Vagina (tissue), 2 donors: Measurements from ENCODE around the gene CELA3B. TPM values are rescaled to one million over a fixed set of nuclear protein-coding genes. Genes with fewer than 3 reads are reported as not detected.
"Not testable (repeated sequence)": the region's sequence is repeated elsewhere in the genome, so short reads cannot be mapped to it uniquely, and the experiment has no call there.

ENCODE experiments used
- DNase-seq, 2 donors: peaks; one replicate each; pipeline ENCODE4 v3.0.0-alpha.2; 2017; ENCODE audit errors: extremely low spot score in 2 of 2
- H3K27ac ChIP-seq: fragments of 200-600 bp; sonication (generic); one replicate; pipeline ENCODE4 v1.5.1; 2019
- H3K27me3 ChIP-seq: fragments of 200-600 bp; sonication (generic); one replicate; pipeline ENCODE4 v1.5.1; 2019
- H3K36me3 ChIP-seq, 2 donors: fragments of 200-600 bp; sonication (generic); one replicate each; pipeline ENCODE4 v1.5.1; 2017 to 2019
- H3K4me1 ChIP-seq: fragments of 200-600 bp; sonication (generic); one replicate; pipeline ENCODE4 v1.5.1; 2019
- H3K4me3 ChIP-seq, 2 donors: fragments of 200-600 bp; sonication (generic); 1 replicate in 1 of 2; 2 replicates in 1 of 2; pipeline ENCODE4 v1.5.1; 2016 to 2019
- H3K9me3 ChIP-seq: fragments of 200-600 bp; sonication (generic); one replicate; pipeline ENCODE4 v1.5.1; 2019
- CTCF ChIP-seq, 3 experiments: fragments of 450-650 bp in 2 of 3; fragments of 200-600 bp in 1 of 3; sonication (generic) in 1 of 3; IDR thresholded peaks; one replicate each; pipeline ENCODE4 v1.5.1; 2017 to 2019; ENCODE audit warnings: antibody characterized with exemption in 3 of 3, mild to moderate bottlenecking in 2 of 3, moderate library complexity in 2 of 3
- POLR2A ChIP-seq, 2 donors: fragments of 450-650 bp; IDR thresholded peaks; one replicate each; pipeline ENCODE4 v1.6.1; 2017; ENCODE audit warnings: antibody characterized with exemption in 2 of 2, mild to moderate bottlenecking in 2 of 2, moderate library complexity in 2 of 2
- POLR2AphosphoS5 ChIP-seq, 2 donors: sonication (generic); formaldehyde crosslinking; IDR thresholded peaks; one replicate each; pipeline ENCODE4 v1.9.0; 2017; ENCODE audit warnings: antibody characterized with exemption in 2 of 2, mild to moderate bottlenecking in 2 of 2, low read depth in 1 of 2; ENCODE audit not compliant: insufficient read depth in 1 of 2
- intact Hi-C: fragments of 100-400 bp; cut with DNase I; formaldehyde crosslinking; loops from one replicate; pipeline ENCODE4 v1.15.1; 2023
- total RNA-seq: library from RNA; depleted of rRNA; stranded (reverse); fragments of >200 nt; gene quantifications from one replicate; pipeline ENCODE4 v1.2.3, GENCODE V29; 2016

Gene CELA3B
- total RNA-seq, 1 donor from 2014 or later, result not detected

GRCh38 chr1:22001409-22001808 lies 24.6 kb downstream of the CELA3B start, which contains the start of gene CELA3A:
CELA3A (plus strand) TSS chr1:22001657; CDS start chr1:22001675, 18 bp downstream.
- no peaks in the 10 kb centered on the region for H3K9me3 ChIP-seq
- H3K27me3 ChIP-seq, result no peaks in the 10 kb centered on the region
- intact Hi-C loops, result no loop called here
- H3K27ac ChIP-seq, result no peak within 1 kb of the TSS
- TF ChIP-seq POLR2A (IDR thresholded peaks at IDR 0.05) (no peak), CTCF (IDR thresholded peaks at IDR 0.05) (no peak), POLR2AphosphoS5 (IDR thresholded peaks at IDR 0.05; ENCODE audit: insufficient read depth in 1 of 2, low read depth in 1 of 2) (no peak)
- no peaks in the 10 kb centered on the region for H3K36me3 ChIP-seq
- no peak for DNase-seq
- H3K4me3 ChIP-seq, result no peak within 1 kb of the TSS
- no peaks in the 10 kb centered on the region for H3K4me1 ChIP-seq

- H3K27me3 ChIP-seq, H3K36me3 ChIP-seq, H3K4me3 ChIP-seq, H3K4me1 ChIP-seq, H3K9me3 ChIP-seq, intact Hi-C loops, H3K27ac ChIP-seq, DNase-seq: not testable (repeated sequence)
Observed at GRCh38 chr1:22002461-22002860, 25.6 kb downstream of the CELA3B start.

- intact Hi-C loops, H3K27ac ChIP-seq, H3K4me3 ChIP-seq, H3K36me3 ChIP-seq, H3K9me3 ChIP-seq, H3K4me1 ChIP-seq, DNase-seq, H3K27me3 ChIP-seq: not testable (repeated sequence)
Observed at GRCh38 chr1:22002875-22003274, 26.1 kb downstream of the CELA3B start.

GRCh38 chr1:22003959-22004358 lies 27.1 kb downstream of the CELA3B start:
- H3K27ac ChIP-seq, intact Hi-C loops, H3K36me3 ChIP-seq, H3K27me3 ChIP-seq, H3K4me3 ChIP-seq, DNase-seq, H3K9me3 ChIP-seq, H3K4me1 ChIP-seq: not testable (repeated sequence)

- not testable (repeated sequence) for H3K4me1 ChIP-seq, H3K4me3 ChIP-seq, H3K27ac ChIP-seq, H3K27me3 ChIP-seq, H3K9me3 ChIP-seq, H3K36me3 ChIP-seq, DNase-seq
- intact Hi-C loops, result loop anchor here (5.0 kb wide), 1 partner anchor 1923 kb away; no protein-coding TSS in a partner anchor
Observed at GRCh38 chr1:22005261-22006149, 28.7 kb downstream of the CELA3B start.

GRCh38 chr1:22006736-22007135 lies 29.9 kb downstream of the CELA3B start:
- H3K9me3 ChIP-seq, H3K4me1 ChIP-seq, H3K36me3 ChIP-seq, H3K4me3 ChIP-seq, H3K27ac ChIP-seq, DNase-seq, H3K27me3 ChIP-seq: not testable (repeated sequence)
- intact Hi-C loops, result loop anchor here (5.0 kb wide), 1 partner anchor 1924 kb away; no protein-coding TSS in a partner anchor

- not testable (repeated sequence) for H3K4me1 ChIP-seq, H3K4me3 ChIP-seq
- intact Hi-C loops, result loop anchor here (5.0 kb wide), 1 partner anchor 1925 kb away; no protein-coding TSS in a partner anchor
Observed at GRCh38 chr1:22007262-22007661, 30.4 kb downstream of the CELA3B start.

GRCh38 chr1:22009566-22009965 lies 32.7 kb downstream of the CELA3B start:
- intact Hi-C loops, result loop anchor here (5.0 kb wide), 1 partner anchor 1927 kb away; no protein-coding TSS in a partner anchor
- not testable (repeated sequence) for H3K9me3 ChIP-seq, H3K4me3 ChIP-seq, H3K4me1 ChIP-seq, H3K27me3 ChIP-seq, H3K36me3 ChIP-seq, H3K27ac ChIP-seq, DNase-seq

More at GRCh38 chr1:22007262-22007661, 30.4 kb downstream of the CELA3B start:
- H3K9me3 ChIP-seq, H3K36me3 ChIP-seq, H3K27me3 ChIP-seq, DNase-seq, H3K27ac ChIP-seq: not testable (repeated sequence)

GRCh38 chr1:22012752-22013151 lies 35.9 kb downstream of the CELA3B start:
- H3K36me3 ChIP-seq, intact Hi-C loops, H3K4me1 ChIP-seq: not testable (repeated sequence)

GRCh38 chr1:22014575-22015206 lies 37.9 kb downstream of the CELA3B start:
- H3K27ac ChIP-seq, H3K36me3 ChIP-seq, H3K9me3 ChIP-seq, intact Hi-C loops, H3K27me3 ChIP-seq, DNase-seq, H3K4me1 ChIP-seq, H3K4me3 ChIP-seq: not testable (repeated sequence)

More at GRCh38 chr1:22012752-22013151, 35.9 kb downstream of the CELA3B start:
- H3K27ac ChIP-seq, H3K4me3 ChIP-seq, H3K9me3 ChIP-seq, H3K27me3 ChIP-seq, DNase-seq: not testable (repeated sequence)
